Neuron (in vitro differentiated cells): ENCODE results near the gene CXCL16.
"Not testable (repeated sequence)": the region's sequence is repeated elsewhere in the genome, so short reads cannot be mapped to it uniquely, and the experiment has no call there.

ENCODE experiments used
- H2AFZ ChIP-seq: one replicate; pipeline ENCODE4 v1.6.1; 2013; ENCODE audit warnings: low read depth, mild to moderate bottlenecking, inconsistent platforms, low read length, moderate library complexity
- H3K27me3 ChIP-seq: one replicate; pipeline ENCODE4 v1.6.1; 2013; ENCODE audit warnings: low read length; ENCODE audit not compliant: insufficient read depth
- H3K36me3 ChIP-seq: one replicate; pipeline ENCODE4 v1.6.1; 2013; ENCODE audit warnings: low read length; ENCODE audit not compliant: insufficient read depth
- H3K4me1 ChIP-seq: one replicate; pipeline ENCODE4 v1.6.1; 2013; ENCODE audit warnings: low read length; ENCODE audit not compliant: insufficient read depth
- H3K4me3 ChIP-seq: 2 replicates; pipeline ENCODE4 v1.5.1; 2013; ENCODE audit warnings: mild to moderate bottlenecking, low read length, moderate library complexity
- H3K9me3 ChIP-seq: one replicate; pipeline ENCODE4 v1.6.1; 2013; ENCODE audit warnings: low read length

Gene CXCL16

GRCh38 chr17:4691686-4692085 lies 48.0 kb downstream of the CXCL16 start:
- H3K4me1 ChIP-seq = no peaks in the 10 kb centered on the region
- H2AFZ ChIP-seq = no peak overlapping the region
- no peak overlapping the region for H3K4me3 ChIP-seq
- no peaks in the 10 kb centered on the region for H3K27me3 ChIP-seq
- peaks cover 5% of the 10 kb centered on the region for H3K9me3 ChIP-seq
- peaks cover 48% of the 10 kb centered on the region for H3K36me3 ChIP-seq

- H3K4me3 ChIP-seq = no peak overlapping the region
- no peaks in the 10 kb centered on the region for H3K27me3 ChIP-seq
- no peak overlapping the region for H2AFZ ChIP-seq
- H3K9me3 ChIP-seq = peaks cover 5% of the 10 kb centered on the region
- H3K36me3 ChIP-seq = peaks cover 46% of the 10 kb centered on the region
- H3K4me1 ChIP-seq = no peaks in the 10 kb centered on the region
Measured at GRCh38 chr17:4690745-4691144, 49.0 kb downstream of the CXCL16 start.

- H3K9me3 ChIP-seq, H3K4me3 ChIP-seq, H2AFZ ChIP-seq, H3K27me3 ChIP-seq, H3K4me1 ChIP-seq: not testable (repeated sequence)
- peaks cover 49% of the 10 kb centered on the region for H3K36me3 ChIP-seq
Measured at GRCh38 chr17:4689872-4690271, 49.9 kb downstream of the CXCL16 start.

- not testable (repeated sequence) for H2AFZ ChIP-seq, H3K27me3 ChIP-seq, H3K9me3 ChIP-seq, H3K4me3 ChIP-seq, H3K4me1 ChIP-seq
- H3K36me3 ChIP-seq = peaks cover 52% of the 10 kb centered on the region
Measured at GRCh38 chr17:4683739-4684138, 56.0 kb downstream of the CXCL16 start.
